Skeletal muscle satellite cell (primary cell): Measurements from ENCODE around the gene FAM98A.

Experiments
- H3K27me3 ChIP-seq: 2 replicates; pipeline ENCODE4 v1.7.0; 2013; ENCODE audit warnings: low read length; ENCODE audit not compliant: control insufficient read depth, insufficient read depth
- H3K36me3 ChIP-seq: 2 replicates; pipeline ENCODE4 v1.7.0; 2013; ENCODE audit warnings: mild to moderate bottlenecking, control low read depth, low read length; ENCODE audit not compliant: insufficient read depth
- H3K4me1 ChIP-seq: 2 replicates; pipeline ENCODE4 v1.7.0; 2013; ENCODE audit warnings: low read length; ENCODE audit not compliant: control insufficient read depth, insufficient read depth
- H3K4me2 ChIP-seq: 2 replicates; pipeline ENCODE4 v1.7.0; 2013; ENCODE audit warnings: mild to moderate bottlenecking, low read length
- H3K4me3 ChIP-seq: 2 replicates; pipeline ENCODE4 v1.7.0; 2013; ENCODE audit warnings: low read length
- H3K9ac ChIP-seq: 2 replicates; pipeline ENCODE4 v1.7.0; 2013; ENCODE audit warnings: mild to moderate bottlenecking, low read depth, low read length, moderate library complexity
- H3K9me3 ChIP-seq: replicated peaks from 2 replicates; pipeline ENCODE4 v1.7.0; 2013; ENCODE audit warnings: mild to moderate bottlenecking, control low read depth, low read length

Gene FAM98A

GRCh38 chr2:33595385-33595784 is 3.7 kb downstream of the FAM98A start:
- peaks cover 43% of the 10 kb centered on the region for H3K36me3 ChIP-seq
- H3K4me3 ChIP-seq = no peak overlapping the region
- H3K9ac ChIP-seq = no peak overlapping the region
- H3K9me3 ChIP-seq = no peaks in the 10 kb centered on the region
- no peak overlapping the region for H3K4me2 ChIP-seq
- no peaks in the 10 kb centered on the region for H3K27me3 ChIP-seq
- H3K4me1 ChIP-seq = peaks cover 21% of the 10 kb centered on the region

- Histone ChIP-seq H3K27me3 (no peaks in the 10 kb centered on the region), H3K4me3 (no peak overlapping the region), H3K9ac (no peak overlapping the region), H3K4me1 (peaks cover 11% of the 10 kb centered on the region), H3K36me3 (peaks cover 79% of the 10 kb centered on the region), H3K4me2 (peak overlapping the region; percentile 25), H3K9me3 (no peaks in the 10 kb centered on the region)
These were observed 9.7 kb downstream of the FAM98A start for GRCh38 chr2:33589444-33589843.

GRCh38 chr2:33588232-33588631 is 10.9 kb downstream of the FAM98A start:
- Histone ChIP-seq H3K9ac (no peak overlapping the region), H3K4me3 (no peak overlapping the region), H3K9me3 (no peaks in the 10 kb centered on the region), H3K4me2 (no peak overlapping the region), H3K4me1 (peaks cover 11% of the 10 kb centered on the region), H3K36me3 (peaks cover 78% of the 10 kb centered on the region), H3K27me3 (no peaks in the 10 kb centered on the region)

- H3K27me3 ChIP-seq = no peaks in the 10 kb centered on the region
- no peak overlapping the region for H3K9ac ChIP-seq
- H3K4me1 ChIP-seq = peaks cover 11% of the 10 kb centered on the region
- peaks cover 72% of the 10 kb centered on the region for H3K36me3 ChIP-seq
- H3K4me2 ChIP-seq = no peak overlapping the region
- no peak overlapping the region for H3K4me3 ChIP-seq
- no peaks in the 10 kb centered on the region for H3K9me3 ChIP-seq
These were observed 12.3 kb downstream of the FAM98A start for GRCh38 chr2:33586766-33587165.

GRCh38 chr2:33583194-33583938 is 15.7 kb downstream of the FAM98A start:
- H3K36me3 ChIP-seq = peaks cover 51% of the 10 kb centered on the region
- H3K27me3 ChIP-seq = no peaks in the 10 kb centered on the region
- H3K4me1 ChIP-seq = peaks cover 3% of the 10 kb centered on the region
- H3K4me3 ChIP-seq = no peak overlapping the region
- no peaks in the 10 kb centered on the region for H3K9me3 ChIP-seq
- H3K4me2 ChIP-seq = no peak overlapping the region
- H3K9ac ChIP-seq = no peak overlapping the region

GRCh38 chr2:33581872-33582271 is 17.2 kb downstream of the FAM98A start:
- H3K4me2 ChIP-seq = no peak overlapping the region
- no peak overlapping the region for H3K4me3 ChIP-seq
- H3K9ac ChIP-seq = no peak overlapping the region
- H3K27me3 ChIP-seq = no peaks in the 10 kb centered on the region
- no peaks in the 10 kb centered on the region for H3K9me3 ChIP-seq
- H3K36me3 ChIP-seq = peaks cover 37% of the 10 kb centered on the region
- H3K4me1 ChIP-seq = peaks cover 3% of the 10 kb centered on the region

GRCh38 chr2:33579227-33579626 is 19.9 kb downstream of the FAM98A start:
- Histone ChIP-seq H3K4me1 (peaks cover 3% of the 10 kb centered on the region), H3K36me3 (peaks cover 14% of the 10 kb centered on the region), H3K4me2 (no peak overlapping the region)

GRCh38 chr2:33577668-33578067 is 21.4 kb downstream of the FAM98A start:
- H3K9ac ChIP-seq = no peak overlapping the region

More at GRCh38 chr2:33579227-33579626, 19.9 kb downstream of the FAM98A start:
- Histone ChIP-seq H3K9ac (no peak overlapping the region), H3K4me3 (no peak overlapping the region), H3K9me3 (no peaks in the 10 kb centered on the region), H3K27me3 (no peaks in the 10 kb centered on the region)

GRCh38 chr2:33577084-33577483 is 22.0 kb downstream of the FAM98A start:
- peaks cover 3% of the 10 kb centered on the region for H3K4me1 ChIP-seq
- no peak overlapping the region for H3K4me2 ChIP-seq
- H3K4me3 ChIP-seq = no peak overlapping the region
- no peaks in the 10 kb centered on the region for H3K27me3 ChIP-seq
- no peaks in the 10 kb centered on the region for H3K9me3 ChIP-seq
- no peak overlapping the region for H3K9ac ChIP-seq
- H3K36me3 ChIP-seq = peaks cover 3% of the 10 kb centered on the region

More at GRCh38 chr2:33577668-33578067, 21.4 kb downstream of the FAM98A start:
- Histone ChIP-seq H3K4me2 (no peak overlapping the region), H3K9me3 (no peaks in the 10 kb centered on the region), H3K4me3 (no peak overlapping the region), H3K4me1 (peaks cover 3% of the 10 kb centered on the region), H3K27me3 (no peaks in the 10 kb centered on the region), H3K36me3 (peaks cover 5% of the 10 kb centered on the region)

GRCh38 chr2:33573657-33574056 is 25.4 kb downstream of the FAM98A start:
- H3K9ac ChIP-seq = no peak overlapping the region
- no peaks in the 10 kb centered on the region for H3K9me3 ChIP-seq
- no peaks in the 10 kb centered on the region for H3K4me1 ChIP-seq
- H3K27me3 ChIP-seq = no peaks in the 10 kb centered on the region
- no peaks in the 10 kb centered on the region for H3K36me3 ChIP-seq
- no peak overlapping the region for H3K4me3 ChIP-seq
- no peak overlapping the region for H3K4me2 ChIP-seq

GRCh38 chr2:33570681-33571080 is 28.4 kb downstream of the FAM98A start:
- no peaks in the 10 kb centered on the region for H3K9me3 ChIP-seq
- H3K4me2 ChIP-seq = no peak overlapping the region
- no peak overlapping the region for H3K4me3 ChIP-seq
- H3K4me1 ChIP-seq = no peaks in the 10 kb centered on the region
- H3K27me3 ChIP-seq = no peaks in the 10 kb centered on the region
- no peak overlapping the region for H3K9ac ChIP-seq
- no peaks in the 10 kb centered on the region for H3K36me3 ChIP-seq

GRCh38 chr2:33561872-33562271 is 37.2 kb downstream of the FAM98A start:
- no peak overlapping the region for H3K9ac ChIP-seq
- no peaks in the 10 kb centered on the region for H3K36me3 ChIP-seq
- no peaks in the 10 kb centered on the region for H3K27me3 ChIP-seq
- no peaks in the 10 kb centered on the region for H3K4me1 ChIP-seq
- H3K4me3 ChIP-seq = no peak overlapping the region
- no peak overlapping the region for H3K4me2 ChIP-seq
- no peaks in the 10 kb centered on the region for H3K9me3 ChIP-seq
